NCI-H82 treated with DMSO at 0.1 percent for 48 hours (cell line): Measurements from ENCODE around the gene CHD8.
"Not testable (repeated sequence)": the region's sequence is repeated elsewhere in the genome, so short reads cannot be mapped to it uniquely, and the experiment has no call there.

Experiments
- DNase-seq: peaks from one replicate; lab custom pipeline; 2025; ENCODE audit not compliant: unreplicated experiment; lab: John Stamatoyannopoulos, UW

Gene CHD8, protein sequence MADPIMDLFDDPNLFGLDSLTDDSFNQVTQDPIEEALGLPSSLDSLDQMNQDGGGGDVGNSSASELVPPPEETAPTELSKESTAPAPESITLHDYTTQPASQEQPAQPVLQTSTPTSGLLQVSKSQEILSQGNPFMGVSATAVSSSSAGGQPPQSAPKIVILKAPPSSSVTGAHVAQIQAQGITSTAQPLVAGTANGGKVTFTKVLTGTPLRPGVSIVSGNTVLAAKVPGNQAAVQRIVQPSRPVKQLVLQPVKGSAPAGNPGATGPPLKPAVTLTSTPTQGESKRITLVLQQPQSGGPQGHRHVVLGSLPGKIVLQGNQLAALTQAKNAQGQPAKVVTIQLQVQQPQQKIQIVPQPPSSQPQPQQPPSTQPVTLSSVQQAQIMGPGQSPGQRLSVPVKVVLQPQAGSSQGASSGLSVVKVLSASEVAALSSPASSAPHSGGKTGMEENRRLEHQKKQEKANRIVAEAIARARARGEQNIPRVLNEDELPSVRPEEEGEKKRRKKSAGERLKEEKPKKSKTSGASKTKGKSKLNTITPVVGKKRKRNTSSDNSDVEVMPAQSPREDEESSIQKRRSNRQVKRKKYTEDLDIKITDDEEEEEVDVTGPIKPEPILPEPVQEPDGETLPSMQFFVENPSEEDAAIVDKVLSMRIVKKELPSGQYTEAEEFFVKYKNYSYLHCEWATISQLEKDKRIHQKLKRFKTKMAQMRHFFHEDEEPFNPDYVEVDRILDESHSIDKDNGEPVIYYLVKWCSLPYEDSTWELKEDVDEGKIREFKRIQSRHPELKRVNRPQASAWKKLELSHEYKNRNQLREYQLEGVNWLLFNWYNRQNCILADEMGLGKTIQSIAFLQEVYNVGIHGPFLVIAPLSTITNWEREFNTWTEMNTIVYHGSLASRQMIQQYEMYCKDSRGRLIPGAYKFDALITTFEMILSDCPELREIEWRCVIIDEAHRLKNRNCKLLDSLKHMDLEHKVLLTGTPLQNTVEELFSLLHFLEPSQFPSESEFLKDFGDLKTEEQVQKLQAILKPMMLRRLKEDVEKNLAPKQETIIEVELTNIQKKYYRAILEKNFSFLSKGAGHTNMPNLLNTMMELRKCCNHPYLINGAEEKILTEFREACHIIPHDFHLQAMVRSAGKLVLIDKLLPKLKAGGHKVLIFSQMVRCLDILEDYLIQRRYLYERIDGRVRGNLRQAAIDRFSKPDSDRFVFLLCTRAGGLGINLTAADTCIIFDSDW (N-terminal part only)

GRCh38 chr14:21455912-21456667, at the start of gene CHD8:
CHD8 (minus strand) TSS chr14:21456123; CDS start chr14:21431643, 24,480 bp downstream.
- peak; percentile 96 for DNase-seq

DNA sequence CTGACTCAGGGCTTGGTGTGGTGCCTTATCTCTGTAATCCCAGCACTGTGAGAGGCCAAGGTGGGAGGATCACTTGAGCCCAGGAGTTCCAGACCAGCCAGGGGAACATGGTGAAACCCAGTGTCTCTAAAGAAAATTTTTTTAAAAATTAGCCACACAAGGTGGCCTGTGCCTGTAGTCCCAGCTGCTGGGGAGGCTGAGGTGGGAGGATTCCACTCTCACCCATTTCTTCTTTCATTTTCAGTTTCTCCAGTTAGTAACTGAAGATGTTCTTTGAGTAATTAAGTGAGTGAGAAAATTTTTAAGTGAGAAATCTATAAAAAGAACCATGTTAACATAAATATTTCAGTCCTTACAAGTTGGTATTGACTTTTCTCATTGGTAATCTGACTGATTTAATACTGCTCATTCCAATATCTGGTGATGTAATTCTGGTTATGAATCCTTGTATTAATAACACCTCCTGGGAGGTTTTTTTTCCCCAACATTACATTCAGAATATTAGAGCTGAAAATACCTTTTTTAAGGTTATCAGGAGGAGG, 49.2 kb upstream of the CHD8 start:
- DNase-seq, result no peak

- no peak for DNase-seq
Observed at GRCh38 chr14:21503376-21503775, 47.5 kb upstream of the CHD8 start.

- DNase-seq, result no peak
Observed at GRCh38 chr14:21501568-21501967, 45.6 kb upstream of the CHD8 start.

DNA sequence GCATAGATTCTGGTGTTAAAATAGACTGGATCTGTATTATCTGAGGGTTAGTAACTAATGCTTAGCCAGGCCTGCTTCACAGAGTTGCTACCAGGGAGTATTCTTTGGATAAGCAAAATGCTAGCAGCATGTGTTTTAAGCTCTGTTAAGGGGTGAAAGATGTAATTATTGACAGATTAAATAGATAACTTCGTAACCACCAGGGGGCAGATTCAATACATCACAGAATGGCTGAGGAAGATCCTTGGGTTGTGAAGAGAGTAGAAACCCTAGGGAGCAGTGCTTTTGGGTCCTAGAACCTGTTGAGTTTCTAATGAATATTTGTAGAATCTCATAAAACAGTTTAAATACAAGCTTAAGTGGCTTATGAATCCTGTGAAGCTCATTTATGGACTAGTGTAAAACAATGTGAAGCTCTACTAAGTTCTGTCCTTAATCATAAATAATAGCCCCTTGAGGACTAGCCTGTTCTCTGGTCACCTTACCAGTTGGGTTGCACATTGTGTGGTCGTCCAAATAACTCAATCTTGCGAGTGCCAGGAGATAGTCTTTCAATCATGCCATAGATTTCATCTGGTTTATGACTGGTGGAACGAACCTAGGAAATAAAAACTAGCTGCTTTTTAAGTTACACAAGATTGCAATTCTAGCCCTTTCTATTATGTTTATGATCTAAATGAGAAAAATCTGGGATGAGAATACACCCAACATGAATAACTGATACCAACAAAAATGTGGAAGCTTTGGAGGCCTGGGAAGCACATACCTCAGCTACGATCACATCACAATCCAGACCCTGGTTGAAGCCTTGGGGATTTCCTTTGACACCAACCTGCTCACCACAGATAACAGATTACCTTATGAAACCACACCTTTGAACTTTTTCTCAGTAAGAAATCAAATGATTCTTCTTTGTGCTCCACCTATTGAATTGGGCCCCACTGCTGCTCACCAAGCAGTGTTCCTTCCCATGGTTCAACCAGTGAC, 42.9 kb upstream of the CHD8 start:
- DNase-seq, result peak; percentile 16

DNA sequence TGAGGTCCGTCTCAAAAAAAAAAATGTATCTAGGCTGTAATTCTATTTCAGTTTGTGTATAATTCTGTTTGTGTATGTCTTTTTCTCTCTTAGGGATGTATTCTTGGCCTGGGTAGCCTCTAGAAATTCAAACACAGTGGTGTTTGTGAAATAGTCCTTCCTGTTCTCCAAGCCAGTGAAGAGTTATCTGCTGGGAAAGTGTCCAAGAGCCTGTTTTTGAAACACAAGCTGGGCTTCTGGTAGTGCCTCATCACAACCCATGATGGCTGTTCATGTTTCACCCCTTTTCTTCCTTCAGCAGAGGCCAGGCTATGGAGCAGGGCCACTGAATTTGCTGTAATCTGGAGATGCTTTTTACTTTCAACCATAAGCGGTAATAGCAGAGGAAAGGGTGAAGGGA, 40.5 kb upstream of the CHD8 start:
- DNase-seq, result no peak

- DNase-seq, result no peak
Observed at GRCh38 chr14:21494902-21495762, 39.2 kb upstream of the CHD8 start.

DNA sequence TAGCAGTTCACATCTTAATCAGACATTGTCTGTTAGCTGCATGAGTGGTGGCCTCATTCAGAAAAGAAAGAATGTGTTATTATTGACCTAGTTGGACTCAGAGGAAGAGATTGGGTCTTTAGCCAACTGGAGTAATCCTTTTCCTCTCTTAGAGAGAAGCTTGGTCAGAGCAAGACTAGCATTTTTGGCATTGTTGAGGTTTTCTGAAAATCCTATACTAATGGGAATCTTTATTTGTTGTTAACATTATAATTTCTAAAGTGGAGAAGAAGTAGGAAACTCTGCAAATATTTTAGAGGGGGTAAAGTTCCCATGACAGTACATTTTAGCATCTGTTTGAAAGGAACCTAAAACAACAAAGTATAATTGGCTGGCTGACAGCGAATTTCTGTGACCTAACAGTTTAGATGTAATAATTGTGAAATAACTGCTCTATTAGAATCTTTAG, 30.7 kb upstream of the CHD8 start:
- DNase-seq, result no peak

- DNase-seq, result peak; percentile 98
Observed at GRCh38 chr14:21476925-21477681, 21.2 kb upstream of the CHD8 start, which contains the start of the genes RAB2B and TOX4. RAB2B (minus strand) TSS chr14:21476959; CDS start chr14:21476872, 87 bp downstream. TOX4 (plus strand) TSS chr14:21477195; CDS start chr14:21477279, 84 bp downstream.

GRCh38 chr14:21476523-21476924, 20.6 kb upstream of the CHD8 start:
- peak; percentile 51 for DNase-seq

GRCh38 chr14:21475767-21476522, 20.0 kb upstream of the CHD8 start:
- DNase-seq, result no peak

DNA sequence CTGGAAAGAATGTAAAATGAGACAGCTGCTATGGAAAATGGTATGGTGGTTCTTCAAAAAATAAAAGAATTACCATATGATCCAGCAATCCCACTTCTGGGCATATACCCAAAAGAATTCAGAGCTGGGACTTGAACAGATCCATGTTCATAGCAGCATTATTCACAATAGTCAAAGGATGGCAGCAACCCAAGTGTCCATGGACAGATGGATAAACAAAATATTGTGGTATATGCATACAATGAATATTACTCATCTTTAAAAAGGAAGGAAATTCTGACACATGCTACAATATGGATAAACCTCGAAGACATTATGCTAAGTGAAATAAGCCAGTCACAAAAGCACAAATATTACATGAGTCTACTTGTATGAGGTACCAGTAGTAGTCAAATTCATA, 11.7 kb upstream of the CHD8 start:
- no peak for DNase-seq

- no peak for DNase-seq
Observed at GRCh38 chr14:21455592-21455911, 371 bp downstream of the CHD8 start.

GRCh38 chr14:21454843-21455544, 929 bp downstream of the CHD8 start:
- DNase-seq, result no peak

DNA sequence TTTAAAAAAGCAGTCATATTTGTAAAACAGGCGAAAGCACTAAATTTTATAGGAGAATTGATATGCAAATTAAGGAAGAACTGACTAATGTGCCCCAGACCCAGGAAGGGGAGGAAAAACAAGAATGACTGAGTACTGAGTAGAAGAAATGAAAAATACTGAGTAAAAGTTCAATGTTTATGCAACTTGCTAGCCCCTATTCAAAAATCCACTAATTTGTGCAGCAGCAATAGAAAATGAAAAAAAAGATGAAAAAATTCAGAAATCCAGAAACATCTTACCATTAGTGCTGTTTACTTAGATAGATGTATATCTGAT, 6.1 kb downstream of the CHD8 start:
- no peak for DNase-seq

- DNase-seq, result not testable (repeated sequence)
Observed at GRCh38 chr14:21442657-21443056, 13.3 kb downstream of the CHD8 start.
